ENCODE measurements around the gene BRIP1. TPM values are rescaled to one million over a fixed set of nuclear protein-coding genes. Genes with fewer than 3 reads are reported as not detected.
A peak's percentile ranks its signal among the peaks of the same experiment; 100 is the strongest.

BRIP1 gene
- total and polyA plus RNA-seq, 10 of the 15 experiments (the other 5 are each of a cell fraction or from before 2014, with no cell fraction given) = 4.0 to 24.2 (median 12.8) TPM

DNA sequence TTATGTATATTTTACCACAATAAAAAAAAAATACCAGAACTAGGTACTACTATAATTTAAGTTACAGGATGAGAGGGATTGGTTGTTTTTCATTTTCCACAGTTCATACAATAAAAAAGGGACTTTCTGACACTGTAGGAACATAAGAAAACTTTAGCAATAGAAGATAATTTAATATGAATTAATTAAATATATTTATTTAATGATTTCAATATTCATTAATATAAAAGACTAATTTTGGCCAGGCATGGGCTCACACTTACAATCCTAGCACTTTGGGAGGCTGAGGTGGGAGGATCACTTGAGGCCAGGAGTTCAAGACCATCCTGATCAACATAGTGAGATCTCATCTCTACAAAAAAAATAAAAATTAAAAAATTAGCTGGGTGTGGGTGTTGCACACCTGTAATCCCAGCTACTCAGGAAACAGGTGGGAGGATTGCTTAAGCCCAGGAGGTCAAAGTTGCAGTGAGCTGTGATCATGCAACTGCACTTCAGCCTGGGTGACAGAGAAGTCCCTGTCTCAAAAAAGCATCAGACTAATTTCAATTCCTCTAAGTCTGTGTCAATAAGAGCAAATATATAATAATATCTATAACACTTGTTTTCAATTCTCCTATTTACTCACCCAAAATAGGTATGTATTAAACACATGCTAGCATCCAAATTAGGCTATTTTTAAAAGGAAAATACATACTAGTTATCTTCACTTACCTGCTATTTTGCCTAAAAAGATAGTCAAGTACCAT is 79.6 kb downstream of the BRIP1 start (continued):
- TF ChIP-seq, protein P1, sequence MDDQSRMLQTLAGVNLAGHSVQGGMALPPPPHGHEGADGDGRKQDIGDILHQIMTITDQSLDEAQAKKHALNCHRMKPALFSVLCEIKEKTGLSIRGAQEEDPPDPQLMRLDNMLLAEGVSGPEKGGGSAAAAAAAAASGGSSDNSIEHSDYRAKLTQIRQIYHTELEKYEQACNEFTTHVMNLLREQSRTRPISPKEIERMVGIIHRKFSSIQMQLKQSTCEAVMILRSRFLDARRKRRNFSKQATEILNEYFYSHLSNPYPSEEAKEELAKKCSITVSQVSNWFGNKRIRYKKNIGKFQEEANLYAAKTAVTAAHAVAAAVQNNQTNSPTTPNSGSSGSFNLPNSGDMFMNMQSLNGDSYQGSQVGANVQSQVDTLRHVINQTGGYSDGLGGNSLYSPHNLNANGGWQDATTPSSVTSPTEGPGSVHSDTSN (IDR thresholded peaks at IDR 0.05; ENCODE audit: insufficient replicate concordance, low read depth, low read length) = no peak
- TF ChIP-seq NR2F1 (conservative IDR thresholded peaks at IDR 0.05) = peak; percentile 95
- no peak for TF ChIP-seq ZNF24 (IDR thresholded peaks at IDR 0.05)
- no peak for TF ChIP-seq HDAC2 (IDR thresholded peaks at IDR 0.05)
- no peak for TF ChIP-seq CHD1 (IDR thresholded peaks at IDR 0.05; ENCODE audit: low read depth, low read length)
- TF ChIP-seq SMARCA5 (IDR thresholded peaks at IDR 0.05) = no peak
- TF ChIP-seq, protein P2, sequence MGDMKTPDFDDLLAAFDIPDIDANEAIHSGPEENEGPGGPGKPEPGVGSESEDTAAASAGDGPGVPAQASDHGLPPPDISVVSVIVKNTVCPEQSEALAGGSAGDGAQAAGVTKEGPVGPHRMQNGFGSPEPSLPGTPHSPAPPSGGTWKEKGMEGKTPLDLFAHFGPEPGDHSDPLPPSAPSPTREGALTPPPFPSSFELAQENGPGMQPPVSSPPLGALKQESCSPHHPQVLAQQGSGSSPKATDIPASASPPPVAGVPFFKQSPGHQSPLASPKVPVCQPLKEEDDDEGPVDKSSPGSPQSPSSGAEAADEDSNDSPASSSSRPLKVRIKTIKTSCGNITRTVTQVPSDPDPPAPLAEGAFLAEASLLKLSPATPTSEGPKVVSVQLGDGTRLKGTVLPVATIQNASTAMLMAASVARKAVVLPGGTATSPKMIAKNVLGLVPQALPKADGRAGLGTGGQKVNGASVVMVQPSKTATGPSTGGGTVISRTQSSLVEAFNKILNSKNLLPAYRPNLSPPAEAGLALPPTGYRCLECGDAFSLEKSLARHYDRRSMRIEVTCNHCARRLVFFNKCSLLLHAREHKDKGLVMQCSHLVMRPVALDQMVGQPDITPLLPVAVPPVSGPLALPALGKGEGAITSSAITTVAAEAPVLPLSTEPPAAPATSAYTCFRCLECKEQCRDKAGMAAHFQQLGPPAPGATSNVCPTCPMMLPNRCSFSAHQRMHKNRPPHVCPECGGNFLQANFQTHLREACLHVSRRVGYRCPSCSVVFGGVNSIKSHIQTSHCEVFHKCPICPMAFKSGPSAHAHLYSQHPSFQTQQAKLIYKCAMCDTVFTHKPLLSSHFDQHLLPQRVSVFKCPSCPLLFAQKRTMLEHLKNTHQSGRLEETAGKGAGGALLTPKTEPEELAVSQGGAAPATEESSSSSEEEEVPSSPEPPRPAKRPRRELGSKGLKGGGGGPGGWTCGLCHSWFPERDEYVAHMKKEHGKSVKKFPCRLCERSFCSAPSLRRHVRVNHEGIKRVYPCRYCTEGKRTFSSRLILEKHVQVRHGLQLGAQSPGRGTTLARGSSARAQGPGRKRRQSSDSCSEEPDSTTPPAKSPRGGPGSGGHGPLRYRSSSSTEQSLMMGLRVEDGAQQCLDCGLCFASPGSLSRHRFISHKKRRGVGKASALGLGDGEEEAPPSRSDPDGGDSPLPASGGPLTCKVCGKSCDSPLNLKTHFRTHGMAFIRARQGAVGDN (IDR thresholded peaks at IDR 0.05) = no peak
- TF ChIP-seq EED (IDR thresholded peaks at IDR 0.05; ENCODE audit: low read depth) = no peak
- TF ChIP-seq, protein P3, sequence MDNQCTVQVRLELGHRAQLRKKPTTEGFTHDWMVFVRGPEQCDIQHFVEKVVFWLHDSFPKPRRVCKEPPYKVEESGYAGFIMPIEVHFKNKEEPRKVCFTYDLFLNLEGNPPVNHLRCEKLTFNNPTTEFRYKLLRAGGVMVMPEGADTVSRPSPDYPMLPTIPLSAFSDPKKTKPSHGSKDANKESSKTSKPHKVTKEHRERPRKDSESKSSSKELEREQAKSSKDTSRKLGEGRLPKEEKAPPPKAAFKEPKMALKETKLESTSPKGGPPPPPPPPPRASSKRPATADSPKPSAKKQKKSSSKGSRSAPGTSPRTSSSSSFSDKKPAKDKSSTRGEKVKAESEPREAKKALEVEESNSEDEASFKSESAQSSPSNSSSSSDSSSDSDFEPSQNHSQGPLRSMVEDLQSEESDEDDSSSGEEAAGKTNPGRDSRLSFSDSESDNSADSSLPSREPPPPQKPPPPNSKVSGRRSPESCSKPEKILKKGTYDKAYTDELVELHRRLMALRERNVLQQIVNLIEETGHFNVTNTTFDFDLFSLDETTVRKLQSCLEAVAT (IDR thresholded peaks at IDR 0.05) = no peak
- no peak for TF ChIP-seq POLR2A (IDR thresholded peaks at IDR 0.05; ENCODE audit: low read depth, low read length)
- TF ChIP-seq MXI1 (IDR thresholded peaks at IDR 0.05; ENCODE audit: low read depth, low read length) = no peak
- no peak for TF ChIP-seq BRCA1 (IDR thresholded peaks at IDR 0.05; ENCODE audit: low read depth, low read length)
- TF ChIP-seq BMI1 (IDR thresholded peaks at IDR 0.05; ENCODE audit: borderline replicate concordance) = no peak
- TF ChIP-seq RFX5 (IDR thresholded peaks at IDR 0.05; ENCODE audit: low read depth, low read length) = no peak
- TF ChIP-seq POLR2AphosphoS5 (IDR thresholded peaks at IDR 0.05; ENCODE audit: low read length) = no peak
- TF ChIP-seq ESRRA (IDR thresholded peaks at IDR 0.05; ENCODE audit: low read length) = no peak
- TF ChIP-seq ZZZ3 (IDR thresholded peaks at IDR 0.05; ENCODE audit: control insufficient read depth, insufficient read length, low read depth) = no peak
- TF ChIP-seq, protein P4, sequence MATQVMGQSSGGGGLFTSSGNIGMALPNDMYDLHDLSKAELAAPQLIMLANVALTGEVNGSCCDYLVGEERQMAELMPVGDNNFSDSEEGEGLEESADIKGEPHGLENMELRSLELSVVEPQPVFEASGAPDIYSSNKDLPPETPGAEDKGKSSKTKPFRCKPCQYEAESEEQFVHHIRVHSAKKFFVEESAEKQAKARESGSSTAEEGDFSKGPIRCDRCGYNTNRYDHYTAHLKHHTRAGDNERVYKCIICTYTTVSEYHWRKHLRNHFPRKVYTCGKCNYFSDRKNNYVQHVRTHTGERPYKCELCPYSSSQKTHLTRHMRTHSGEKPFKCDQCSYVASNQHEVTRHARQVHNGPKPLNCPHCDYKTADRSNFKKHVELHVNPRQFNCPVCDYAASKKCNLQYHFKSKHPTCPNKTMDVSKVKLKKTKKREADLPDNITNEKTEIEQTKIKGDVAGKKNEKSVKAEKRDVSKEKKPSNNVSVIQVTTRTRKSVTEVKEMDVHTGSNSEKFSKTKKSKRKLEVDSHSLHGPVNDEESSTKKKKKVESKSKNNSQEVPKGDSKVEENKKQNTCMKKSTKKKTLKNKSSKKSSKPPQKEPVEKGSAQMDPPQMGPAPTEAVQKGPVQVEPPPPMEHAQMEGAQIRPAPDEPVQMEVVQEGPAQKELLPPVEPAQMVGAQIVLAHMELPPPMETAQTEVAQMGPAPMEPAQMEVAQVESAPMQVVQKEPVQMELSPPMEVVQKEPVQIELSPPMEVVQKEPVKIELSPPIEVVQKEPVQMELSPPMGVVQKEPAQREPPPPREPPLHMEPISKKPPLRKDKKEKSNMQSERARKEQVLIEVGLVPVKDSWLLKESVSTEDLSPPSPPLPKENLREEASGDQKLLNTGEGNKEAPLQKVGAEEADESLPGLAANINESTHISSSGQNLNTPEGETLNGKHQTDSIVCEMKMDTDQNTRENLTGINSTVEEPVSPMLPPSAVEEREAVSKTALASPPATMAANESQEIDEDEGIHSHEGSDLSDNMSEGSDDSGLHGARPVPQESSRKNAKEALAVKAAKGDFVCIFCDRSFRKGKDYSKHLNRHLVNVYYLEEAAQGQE (IDR thresholded peaks at IDR 0.05; ENCODE audit: low read depth, low read length) = no peak
- no peak for TF ChIP-seq LARP7 (IDR thresholded peaks at IDR 0.05)
- no peak for TF ChIP-seq RBBP5 (conservative IDR thresholded peaks at IDR 0.05)
- TF ChIP-seq FOXK2 (IDR thresholded peaks at IDR 0.05) = no peak
- 0 out of 2 replicates have a peak, but pooled peaks have one; percentile 8 for TF ChIP-seq GABPA (IDR thresholded peaks at IDR 0.05; ENCODE audit: low read depth)
- TF ChIP-seq, protein P5, sequence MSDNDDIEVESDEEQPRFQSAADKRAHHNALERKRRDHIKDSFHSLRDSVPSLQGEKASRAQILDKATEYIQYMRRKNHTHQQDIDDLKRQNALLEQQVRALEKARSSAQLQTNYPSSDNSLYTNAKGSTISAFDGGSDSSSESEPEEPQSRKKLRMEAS (IDR thresholded peaks at IDR 0.05; ENCODE audit: low read depth, low read length) = no peak
